Mesothelial cell of epicardium (in vitro differentiated cells): Measurements from ENCODE around the gene SLC38A9. TPM values are rescaled to one million over a fixed set of nuclear protein-coding genes. Genes with fewer than 3 reads are reported as not detected.

Source experiments
- DNase-seq, 2 experiments: peaks; one replicate each; pipeline ENCODE4 v3.0.0; 2021; ENCODE audit warnings: low spot score in 2 of 2; ENCODE audit not compliant: unreplicated experiment in 2 of 2
- H3K27ac Mint-ChIP-seq: 2 replicates; pipeline ENCODE4 v1.8.0; 2021; ENCODE audit warnings: mixed read lengths
- H3K27me3 Mint-ChIP-seq: 2 replicates; pipeline ENCODE4 v1.8.0; 2021; ENCODE audit warnings: low read depth, mixed read lengths
- H3K36me3 Mint-ChIP-seq: 2 replicates; pipeline ENCODE4 v1.8.0; 2021; ENCODE audit warnings: mixed read lengths
- H3K4me1 Mint-ChIP-seq: 2 replicates; pipeline ENCODE4 v1.8.0; 2021; ENCODE audit warnings: mixed read lengths
- H3K4me3 Mint-ChIP-seq: 2 replicates; pipeline ENCODE4 v1.8.0; 2021; ENCODE audit warnings: mild to moderate bottlenecking, moderate library complexity, mixed read lengths
- H3K9me3 Mint-ChIP-seq: 2 replicates; pipeline ENCODE4 v1.8.0; 2021; ENCODE audit warnings: mixed read lengths
- CTCF ChIP-seq: fragments of 200-600 bp; sonication (generic); IDR thresholded peaks from one replicate; pipeline ENCODE4 v1.5.0; 2021; ENCODE audit warnings: antibody characterized with exemption; ENCODE audit not compliant: unreplicated experiment
- total RNA-seq: library from RNA; stranded (reverse); gene quantifications from 3 replicates; pipeline ENCODE4 v1.2.1, GENCODE V29; 2021

SLC38A9 gene
- total RNA-seq, 1 donor from 2014 or later: 39.9 TPM

- Mint-ChIP-seq H3K4me1 (peaks cover 10% of the 10 kb centered on the region), H3K27ac (no peak overlapping the region), H3K27me3 (no peaks in the 10 kb centered on the region), H3K4me3 (no peak overlapping the region), H3K36me3 (no peaks in the 10 kb centered on the region), H3K9me3 (no peaks in the 10 kb centered on the region)
- TF ChIP-seq CTCF: no peak
- no peak for DNase-seq
These were observed 37.3 kb upstream of the SLC38A9 start for GRCh38 chr5:55749387-55749786.

- no peak for DNase-seq
- no peaks in the 10 kb centered on the region for H3K27me3 Mint-ChIP-seq
These were observed 35.7 kb upstream of the SLC38A9 start for GRCh38 chr5:55747778-55748318.

GRCh38 chr5:55742778-55743177, 30.7 kb upstream of the SLC38A9 start:
- Mint-ChIP-seq H3K4me3 (no peak overlapping the region), H3K4me1 (no peaks in the 10 kb centered on the region), H3K36me3 (no peaks in the 10 kb centered on the region), H3K27me3 (no peaks in the 10 kb centered on the region), H3K9me3 (no peaks in the 10 kb centered on the region), H3K27ac (no peak overlapping the region)
- TF ChIP-seq CTCF: no peak
- DNase-seq: no peak

More at GRCh38 chr5:55747778-55748318, 35.7 kb upstream of the SLC38A9 start:
- Mint-ChIP-seq H3K9me3 (no peaks in the 10 kb centered on the region), H3K4me3 (no peak overlapping the region), H3K27ac (no peak overlapping the region), H3K4me1 (peaks cover 10% of the 10 kb centered on the region), H3K36me3 (no peaks in the 10 kb centered on the region)
- no peak for TF ChIP-seq CTCF

- no peak for DNase-seq
- Mint-ChIP-seq H3K27ac (no peak within 1 kb of the TSS), H3K4me1 (no peaks in the 10 kb centered on the region), H3K4me3 (no peak within 1 kb of the TSS), H3K9me3 (no peaks in the 10 kb centered on the region), H3K27me3 (no peaks in the 10 kb centered on the region), H3K36me3 (no peaks in the 10 kb centered on the region)
- no peak for TF ChIP-seq CTCF
These were observed 25.7 kb upstream of the SLC38A9 start, which contains the start of gene DDX4 for GRCh38 chr5:55737793-55738192. Gene DDX4 (plus strand): TSS chr5:55738061. CDS start chr5:55738964, 903 bp downstream.

- Mint-ChIP-seq H3K9me3 (no peaks in the 10 kb centered on the region), H3K27ac (no peak overlapping the region), H3K4me3 (no peak overlapping the region), H3K27me3 (no peaks in the 10 kb centered on the region), H3K36me3 (no peaks in the 10 kb centered on the region), H3K4me1 (no peaks in the 10 kb centered on the region)
- no peak for TF ChIP-seq CTCF
- DNase-seq: no peak
These were observed 22.5 kb upstream of the SLC38A9 start for GRCh38 chr5:55734658-55735057.

GRCh38 chr5:55732585-55732984, 20.5 kb upstream of the SLC38A9 start:
- H3K27me3 Mint-ChIP-seq: no peaks in the 10 kb centered on the region
- H3K4me1 Mint-ChIP-seq: no peaks in the 10 kb centered on the region
- no peak for TF ChIP-seq CTCF
- no peaks in the 10 kb centered on the region for H3K36me3 Mint-ChIP-seq
- H3K9me3 Mint-ChIP-seq: no peaks in the 10 kb centered on the region
- no peak overlapping the region for H3K4me3 Mint-ChIP-seq
- no peak overlapping the region for H3K27ac Mint-ChIP-seq
- DNase-seq: no peak
